Effector memory CD8-positive, alpha-beta T cell (primary cell): Measurements from ENCODE around the gene OR2C3.
A peak's percentile ranks its signal among the peaks of the same experiment; 100 is the strongest.
"Not testable (repeated sequence)": the region's sequence is repeated elsewhere in the genome, so short reads cannot be mapped to it uniquely, and the experiment has no call there.

Source experiments
- ATAC-seq: fragments of 150-1000 bp; cut with Tn5 transposase; replicated peaks from 2 replicates; pipeline ENCODE4 v1.10.0; 2021; ENCODE audit warnings: mild to moderate bottlenecking, moderate library complexity
- DNase-seq, 3 experiments: peaks; one replicate each; pipeline ENCODE4 v3.0.0; 2021
- H3K27ac Mint-ChIP-seq, 2 donors: one replicate each; pipeline ENCODE4 v1.8.0; 2022; ENCODE audit warnings: mild to moderate bottlenecking in 2 of 2, mixed read lengths in 2 of 2, moderate library complexity in 2 of 2
- H3K27me3 Mint-ChIP-seq, 2 donors: one replicate each; pipeline ENCODE4 v1.8.0; 2022; ENCODE audit warnings: mixed read lengths in 2 of 2
- H3K36me3 Mint-ChIP-seq: one replicate; pipeline ENCODE4 v1.8.0; 2022; ENCODE audit warnings: mild to moderate bottlenecking, moderate library complexity, mixed read lengths; ENCODE audit not compliant: insufficient read depth
- H3K4me1 Mint-ChIP-seq, 2 donors: one replicate each; pipeline ENCODE4 v1.8.0; 2022; ENCODE audit warnings: low read depth in 2 of 2, mixed read lengths in 2 of 2
- H3K4me3 Mint-ChIP-seq, 2 donors: one replicate each; pipeline ENCODE4 v1.8.0; 2022; ENCODE audit warnings: mild to moderate bottlenecking in 2 of 2, mixed read lengths in 2 of 2, moderate library complexity in 2 of 2
- H3K9me3 Mint-ChIP-seq, 2 donors: one replicate each; pipeline ENCODE4 v1.8.0; 2022; ENCODE audit warnings: mixed read lengths in 2 of 2

Gene OR2C3

DNA sequence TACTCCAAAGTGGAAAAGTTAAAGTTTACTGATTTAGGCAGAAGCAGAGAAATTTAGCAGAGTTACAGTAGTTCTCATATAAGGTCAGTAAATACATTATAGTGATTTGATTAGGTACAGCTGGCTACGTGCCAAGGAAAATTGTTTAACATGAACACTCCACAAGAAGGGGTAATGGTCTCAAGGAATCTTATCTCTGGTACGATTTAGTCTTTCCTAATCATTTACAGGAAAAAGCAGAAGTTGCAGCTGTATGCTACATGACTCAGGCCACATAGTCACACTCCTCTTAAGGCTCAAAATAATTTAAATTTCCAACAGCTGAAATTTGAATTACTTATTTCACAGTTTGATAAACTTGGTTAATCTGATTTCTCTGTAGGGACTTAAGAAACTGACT, 41.5 kb downstream of the OR2C3 start:
- H3K27me3 Mint-ChIP-seq: peaks cover 46 to 48% of the 10 kb centered on the region in 2 donors
- H3K9me3 Mint-ChIP-seq: no peaks in the 10 kb centered on the region
- H3K4me1 Mint-ChIP-seq: no peaks in the 10 kb centered on the region
- DNase-seq: no peak
- H3K36me3 Mint-ChIP-seq: peaks cover 4% of the 10 kb centered on the region
- ATAC-seq: no peak
- no peak overlapping the region for H3K27ac Mint-ChIP-seq
- no peak overlapping the region for H3K4me3 Mint-ChIP-seq

DNA sequence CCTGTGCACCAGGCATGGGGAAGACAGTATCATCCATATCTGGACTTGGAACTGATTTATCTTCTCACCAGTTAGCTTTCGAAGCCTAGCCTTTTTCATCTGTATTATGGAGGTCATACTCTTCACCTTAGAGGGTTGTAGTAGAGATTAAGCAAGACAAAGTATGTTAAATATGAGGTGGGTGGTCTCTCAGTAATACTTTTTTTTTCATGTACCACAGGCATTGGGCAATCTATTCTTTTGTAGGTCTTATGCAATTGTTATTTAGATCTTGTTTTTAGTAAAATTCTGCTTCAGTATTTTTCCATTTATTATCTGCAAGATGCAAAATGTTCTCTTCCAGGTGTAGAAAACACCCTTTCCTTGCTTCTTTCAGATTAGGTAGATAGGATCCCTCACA, 43.1 kb downstream of the OR2C3 start:
- Mint-ChIP-seq H3K27ac (no peak overlapping the region), H3K36me3 (peaks cover 4% of the 10 kb centered on the region)

DNA sequence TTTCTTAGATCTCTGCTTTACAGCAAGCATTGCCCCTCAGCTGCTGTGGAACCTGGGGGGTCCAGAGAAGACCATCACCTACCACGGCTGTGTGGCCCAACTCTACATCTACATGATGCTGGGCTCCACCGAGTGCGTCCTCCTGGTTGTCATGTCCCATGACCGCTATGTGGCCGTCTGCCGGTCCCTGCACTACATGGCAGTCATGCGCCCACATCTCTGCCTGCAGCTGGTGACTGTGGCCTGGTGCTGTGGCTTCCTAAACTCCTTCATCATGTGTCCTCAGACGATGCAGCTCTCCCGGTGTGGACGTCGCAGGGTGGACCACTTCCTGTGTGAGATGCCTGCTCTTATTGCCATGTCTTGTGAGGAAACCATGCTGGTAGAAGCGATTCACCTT, 44.9 kb downstream of the OR2C3 start:
- Mint-ChIP-seq H3K4me3 (no peak overlapping the region), H3K27me3 (peaks cover 50 to 52% of the 10 kb centered on the region in 2 donors), H3K4me1 (no peaks in the 10 kb centered on the region), H3K27ac (no peak overlapping the region), H3K9me3 (no peaks in the 10 kb centered on the region), H3K36me3 (peaks cover 4% of the 10 kb centered on the region)
- ATAC-seq (no peak), DNase-seq (no peak)

More for the DNA sequence above, 43.1 kb downstream of the OR2C3 start:
- Mint-ChIP-seq H3K4me1 (no peaks in the 10 kb centered on the region), H3K27me3 (peaks cover 50 to 55% of the 10 kb centered on the region in 2 donors), H3K9me3 (no peaks in the 10 kb centered on the region), H3K4me3 (no peak overlapping the region)
- ATAC-seq (no peak), DNase-seq (no peak)

DNA sequence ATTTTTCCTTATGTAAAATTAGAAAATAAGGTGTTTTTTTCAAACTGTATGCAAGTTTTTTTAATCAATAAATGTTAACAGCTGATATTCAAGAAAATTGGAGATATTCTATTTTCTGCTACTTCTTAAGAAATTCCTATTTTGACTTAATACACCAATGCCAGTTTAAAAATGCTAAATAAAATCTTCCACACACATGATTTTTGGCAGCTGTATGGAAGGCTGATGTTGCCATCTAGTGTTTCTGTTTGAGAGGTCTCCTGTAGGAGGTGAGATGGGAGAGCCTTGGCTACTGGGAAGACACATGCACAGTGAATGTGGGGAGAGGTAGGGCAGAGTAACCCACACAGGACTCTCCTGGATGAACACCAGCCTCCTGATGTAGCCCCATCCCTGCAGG, 49.2 kb downstream of the OR2C3 start:
- Mint-ChIP-seq H3K36me3 (no peaks in the 10 kb centered on the region), H3K9me3 (no peaks in the 10 kb centered on the region), H3K27me3 (peaks cover 24 to 27% of the 10 kb centered on the region in 2 donors), H3K27ac (no peak overlapping the region), H3K4me1 (no peaks in the 10 kb centered on the region), H3K4me3 (no peak overlapping the region)
- ATAC-seq: peak; percentile 71
- peak; percentile 5 to 40 (median 22) for DNase-seq

DNA sequence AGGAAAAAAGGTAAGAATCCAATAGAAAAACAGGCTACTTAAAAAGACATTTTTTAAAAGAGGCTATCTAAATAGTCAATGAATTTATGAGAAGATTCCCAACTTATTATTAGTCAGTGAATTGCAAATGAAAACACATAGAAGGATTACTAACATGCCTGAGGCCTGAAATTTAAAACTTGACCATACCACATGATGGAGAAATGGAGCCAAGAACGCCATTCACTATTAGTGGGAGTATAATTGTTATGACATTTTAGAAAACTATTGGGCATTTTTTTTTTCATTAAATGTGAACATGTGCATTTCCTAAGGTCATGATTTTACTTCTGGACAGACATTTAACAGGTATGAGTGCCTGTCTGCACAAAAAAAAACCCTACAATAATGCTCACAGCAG, 53.5 kb downstream of the OR2C3 start:
- no peaks in the 10 kb centered on the region for H3K36me3 Mint-ChIP-seq
- H3K27ac Mint-ChIP-seq: no peak overlapping the region
- no peaks in the 10 kb centered on the region for H3K4me1 Mint-ChIP-seq
- H3K9me3 Mint-ChIP-seq: no peaks in the 10 kb centered on the region
- no peak overlapping the region for H3K4me3 Mint-ChIP-seq
- ATAC-seq (no peak), DNase-seq (no peak)
- H3K27me3 Mint-ChIP-seq: peaks cover 0 to 3% of the 10 kb centered on the region in 2 donors

DNA sequence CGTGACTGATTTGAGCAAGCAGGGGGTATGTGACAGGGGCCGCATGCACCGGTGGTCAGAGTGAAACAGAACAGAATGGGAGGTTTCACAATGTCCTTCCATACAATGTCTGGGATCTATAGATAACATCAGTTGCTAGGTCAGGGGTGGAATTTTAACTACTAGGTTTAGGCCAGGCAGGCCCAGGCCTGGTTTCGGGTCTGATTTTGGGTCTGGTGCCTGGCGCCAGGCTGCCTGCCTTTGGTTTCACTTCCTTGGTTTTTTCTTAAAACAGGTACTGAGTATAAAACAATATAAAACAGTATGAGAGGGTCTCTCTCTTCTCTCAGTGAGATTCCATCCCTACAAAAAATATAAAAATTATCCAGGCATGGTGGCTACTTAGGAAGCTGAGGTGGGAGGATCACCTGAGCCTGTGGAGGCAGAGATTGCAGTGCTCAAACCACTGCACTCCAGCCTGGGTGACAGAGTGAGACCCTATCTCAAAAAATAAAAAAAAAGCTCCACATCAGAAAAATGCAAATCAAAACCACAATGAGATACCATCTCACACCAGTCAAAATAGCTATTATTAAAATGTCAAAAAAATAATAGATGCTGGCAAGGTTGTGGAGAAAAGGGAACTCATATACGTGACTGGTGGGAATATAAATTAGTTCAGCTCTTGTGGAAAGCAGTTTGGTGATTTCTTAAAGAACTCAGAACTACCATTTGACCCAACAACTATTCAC, 59.7 kb downstream of the OR2C3 start:
- not testable (repeated sequence) for H3K4me3 Mint-ChIP-seq, H3K4me1 Mint-ChIP-seq, ATAC-seq, H3K9me3 Mint-ChIP-seq, H3K36me3 Mint-ChIP-seq, DNase-seq, H3K27ac Mint-ChIP-seq, H3K27me3 Mint-ChIP-seq

DNA sequence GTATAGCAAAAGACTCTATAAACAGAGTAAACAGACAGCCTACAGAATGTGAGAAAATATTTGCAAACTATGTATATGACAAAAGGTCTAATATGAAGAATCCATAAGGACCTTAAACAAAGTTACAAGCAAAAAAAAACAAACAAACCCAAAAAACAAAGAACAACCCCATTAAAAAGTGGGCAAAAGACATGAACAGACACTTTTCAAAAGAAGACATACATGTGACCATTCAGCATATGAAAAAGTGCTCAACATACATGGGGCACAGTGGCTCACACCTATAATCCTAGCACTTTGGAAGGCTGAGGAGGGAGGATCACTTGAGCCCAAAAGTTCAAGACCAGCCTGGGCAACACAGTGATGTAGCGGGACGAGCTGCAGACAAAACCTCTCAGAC, 60.4 kb downstream of the OR2C3 start:
- no peaks in the 10 kb centered on the region for H3K4me1 Mint-ChIP-seq
- H3K27ac Mint-ChIP-seq: no peak overlapping the region
- no peak for DNase-seq
- no peak for ATAC-seq
- H3K36me3 Mint-ChIP-seq: no peaks in the 10 kb centered on the region
- H3K9me3 Mint-ChIP-seq: no peaks in the 10 kb centered on the region
- no peak overlapping the region for H3K4me3 Mint-ChIP-seq
- no peaks in the 10 kb centered on the region for H3K27me3 Mint-ChIP-seq
